Measurements from ENCODE around the gene RBM17.
"Not testable (repeated sequence)": the region's sequence is repeated elsewhere in the genome, so short reads cannot be mapped to it uniquely, and the experiment has no call there.

The RBM17 gene

GRCh38 chr10:6055929-6056328 is 32.9 kb upstream of the RBM17 start:
- no peak overlapping the region for H3K4me3 ChIP-seq (ENCODE audit: low read depth, low read length)

GRCh38 chr10:6056411-6057135 is 32.3 kb upstream of the RBM17 start:
- no peak overlapping the region for H3K4me3 ChIP-seq (ENCODE audit: low read depth, low read length)

GRCh38 chr10:6058682-6059475 is 30.0 kb upstream of the RBM17 start:
- H3K4me3 ChIP-seq (ENCODE audit: low read depth, low read length), result no peak overlapping the region

- H3K4me3 ChIP-seq (ENCODE audit: low read depth, low read length), result no peak overlapping the region
Measured at GRCh38 chr10:6059506-6059905, 29.3 kb upstream of the RBM17 start.

GRCh38 chr10:6061056-6061455 is 27.8 kb upstream of the RBM17 start:
- H3K4me3 ChIP-seq (ENCODE audit: low read depth, low read length), result no peak overlapping the region

GRCh38 chr10:6062101-6062771 is 26.6 kb upstream of the RBM17 start, which contains the start of gene IL2RA:
IL2RA (minus strand) TSS chr10:6062367; CDS start chr10:6062151, 216 bp downstream.
- no peak within 1 kb of the TSS for H3K4me3 ChIP-seq (ENCODE audit: low read depth, low read length)

- no peak overlapping the region for H3K4me3 ChIP-seq (ENCODE audit: low read depth, low read length)
Measured at GRCh38 chr10:6064119-6064518, 24.7 kb upstream of the RBM17 start.

- not testable (repeated sequence) for H3K4me3 ChIP-seq (ENCODE audit: low read depth, low read length)
Measured at GRCh38 chr10:6064726-6065125, 24.1 kb upstream of the RBM17 start.

- no peak overlapping the region for H3K4me3 ChIP-seq (ENCODE audit: low read depth, low read length)
Measured at GRCh38 chr10:6065406-6065805, 23.4 kb upstream of the RBM17 start.

GRCh38 chr10:6065835-6066234 is 23.0 kb upstream of the RBM17 start:
- no peak overlapping the region for H3K4me3 ChIP-seq (ENCODE audit: low read depth, low read length)

GRCh38 chr10:6067457-6067856 is 21.4 kb upstream of the RBM17 start:
- H3K4me3 ChIP-seq (ENCODE audit: low read depth, low read length), result no peak overlapping the region

- no peak overlapping the region for H3K4me3 ChIP-seq (ENCODE audit: low read depth, low read length)
Measured at GRCh38 chr10:6068006-6068405, 20.8 kb upstream of the RBM17 start.

GRCh38 chr10:6068422-6068821 is 20.4 kb upstream of the RBM17 start:
- no peak overlapping the region for H3K4me3 ChIP-seq (ENCODE audit: low read depth, low read length)

- no peak overlapping the region for H3K4me3 ChIP-seq (ENCODE audit: low read depth, low read length)
Measured at GRCh38 chr10:6069081-6069931, 19.5 kb upstream of the RBM17 start.

GRCh38 chr10:6070660-6071059 is 18.2 kb upstream of the RBM17 start:
- H3K4me3 ChIP-seq (ENCODE audit: low read depth, low read length), result no peak overlapping the region

GRCh38 chr10:6071181-6072175 is 17.4 kb upstream of the RBM17 start:
- H3K4me3 ChIP-seq (ENCODE audit: low read depth, low read length), result no peak overlapping the region

GRCh38 chr10:6072215-6072934 is 16.5 kb upstream of the RBM17 start:
- H3K4me3 ChIP-seq (ENCODE audit: low read depth, low read length), result no peak overlapping the region

- no peak overlapping the region for H3K4me3 ChIP-seq (ENCODE audit: low read depth, low read length)
Measured at GRCh38 chr10:6074489-6075301, 14.1 kb upstream of the RBM17 start.
